EH (cell line): ENCODE results near the gene NMT2.

ENCODE experiments used
- DNase-seq: peaks from one replicate; pipeline ENCODE4 v3.0.0-alpha.2; 2015; ENCODE audit warnings: low read depth

Gene NMT2

GRCh38 chr10:15092855-15093408 lies 75.6 kb downstream of the NMT2 start:
- DNase-seq = no peak

GRCh38 chr10:15091418-15091817 lies 77.1 kb downstream of the NMT2 start:
- DNase-seq = no peak

GRCh38 chr10:15088428-15089261 lies 79.8 kb downstream of the NMT2 start, which contains the start of gene ACBD7:
TSS of gene ACBD7 (minus strand) at chr10:15088776. CDS start at chr10:15088728, 48 bp downstream.
- peak; percentile 82 for DNase-seq

- peak; percentile 98 for DNase-seq
Observed at GRCh38 chr10:15084502-15084922, 84.0 kb downstream of the NMT2 start.

- no peak for DNase-seq
Observed at GRCh38 chr10:15083674-15084501, 84.6 kb downstream of the NMT2 start.

GRCh38 chr10:15075421-15075820 lies 93.1 kb downstream of the NMT2 start:
- no peak for DNase-seq

GRCh38 chr10:15072358-15072757 lies 96.1 kb downstream of the NMT2 start:
- no peak for DNase-seq

GRCh38 chr10:15069230-15069629 lies 99.3 kb downstream of the NMT2 start:
- DNase-seq = no peak

- peak; percentile 39 for DNase-seq
Observed at GRCh38 chr10:15068802-15069201, 99.7 kb downstream of the NMT2 start.

- no peak for DNase-seq
Observed at GRCh38 chr10:15067154-15067553, 101.3 kb downstream of the NMT2 start.

GRCh38 chr10:15060638-15061037 lies 107.9 kb downstream of the NMT2 start:
- no peak for DNase-seq

- no peak for DNase-seq
Observed at GRCh38 chr10:15059914-15060313, 108.6 kb downstream of the NMT2 start.

- no peak for DNase-seq
Observed at GRCh38 chr10:15058689-15059088, 109.8 kb downstream of the NMT2 start.
